Endothelial cell of umbilical vein (primary cell): ENCODE measurements around the gene PDLIM4. TPM values are rescaled to one million over a fixed set of nuclear protein-coding genes. Genes with fewer than 3 reads are reported as not detected.

Source experiments
- BruUV-seq: library from RNA; stranded (reverse); fragments of 400-500 nt; replicated peaks from 2 replicates; lab custom pipeline; 2021; lab: Mats Ljungman, UMichigan
- CTCF ChIA-PET: fragments of 300-600, 350-600 bp; sonication (Branson Sonifier 250); formaldehyde crosslinking; loops from one replicate; lab custom pipeline; 2021; ENCODE audit warnings: antibody characterized with exemption, inconsistent platforms; lab: Charles Lee
- POLR2A ChIA-PET: fragments of 300-600, 350-600 bp; sonication (Branson Sonifier 250); formaldehyde crosslinking; loops from one replicate; lab custom pipeline; 2021; ENCODE audit warnings: antibody characterized with exemption, inconsistent platforms; lab: Charles Lee
- DNase-seq: peaks from one replicate; pipeline ENCODE4 v3.0.0-alpha.2; 2011; ENCODE audit warnings: low read depth, low spot score
- FAIRE-seq: peaks from 2 replicates; lab custom pipeline; 2011; peaks lifted over from hg19 to GRCh38; lab: Jason Lieb, UNC
- H2AFZ ChIP-seq: 2 replicates; pipeline ENCODE4 v1.6.0; 2012; ENCODE audit warnings: low read depth, low read length, control low read depth, inconsistent platforms
- H3K27ac ChIP-seq: 2 replicates; pipeline ENCODE4 v1.5.1; 2011; ENCODE audit warnings: low read depth, mild to moderate bottlenecking, control low read depth, low read length, moderate library complexity; ENCODE audit not compliant: insufficient read depth
- H3K27me3 ChIP-seq, 2 experiments: 2 replicates each; pipeline versions ENCODE4 v1.6.0 to v1.6.1; 2011; ENCODE audit warnings: low read length in 2 of 2, mixed read lengths in 1 of 2; ENCODE audit not compliant: control insufficient read depth in 2 of 2, insufficient read depth in 2 of 2
- H3K36me3 ChIP-seq, 2 experiments: 2 replicates in 1 of 2; 3 replicates in 1 of 2; pipeline ENCODE4 v1.5.1; 2011; ENCODE audit warnings: low read length in 2 of 2, mild to moderate bottlenecking in 1 of 2, moderate library complexity in 1 of 2; ENCODE audit not compliant: control insufficient read depth in 2 of 2, insufficient read depth in 2 of 2; ENCODE audit errors: extremely low read depth in 1 of 2
- H3K4me1 ChIP-seq: 3 replicates; pipeline ENCODE4 v1.5.1; 2011; ENCODE audit warnings: mild to moderate bottlenecking, low read length; ENCODE audit not compliant: control insufficient read depth, insufficient read depth; ENCODE audit errors: extremely low read depth
- H3K4me2 ChIP-seq: 2 replicates; pipeline ENCODE4 v1.6.1; 2011; ENCODE audit warnings: low read length, control low read depth, mixed read lengths; ENCODE audit not compliant: insufficient read depth
- H3K4me3 ChIP-seq, 3 experiments: fragments of 200-600 bp in 1 of 3; sonication (generic), shearing (Covaris generic) in 1 of 3; replicated peaks in 1 of 3; 2 replicates each; pipeline ENCODE4 v1.5.1; 2011 to 2016; ENCODE audit warnings: control low read depth in 3 of 3, low read length in 3 of 3, mild to moderate bottlenecking in 2 of 3, inconsistent platforms in 1 of 3, low read depth in 1 of 3, moderate library complexity in 1 of 3; ENCODE audit not compliant: insufficient read depth in 1 of 3
- H3K79me2 ChIP-seq: 2 replicates; pipeline ENCODE4 v1.6.0; 2012; ENCODE audit warnings: low read length, inconsistent platforms; ENCODE audit not compliant: control insufficient read depth, insufficient read depth
- H3K9ac ChIP-seq: replicated peaks from 2 replicates; pipeline ENCODE3; 2011; ENCODE audit warnings: low read length, control low read depth; ENCODE audit not compliant: insufficient read depth; ENCODE audit errors: extremely low read depth
- H3K9me1 ChIP-seq: replicated peaks from 3 replicates; pipeline ENCODE4 v1.6.0; 2011; ENCODE audit warnings: mild to moderate bottlenecking, low read length; ENCODE audit not compliant: control insufficient read depth, insufficient read depth; ENCODE audit errors: extremely low read depth
- H3K9me3 ChIP-seq: replicated peaks from 2 replicates; pipeline ENCODE4 v1.5.1; 2012; ENCODE audit warnings: low read length, inconsistent platforms; ENCODE audit not compliant: control insufficient read depth, insufficient read depth
- H4K20me1 ChIP-seq: replicated peaks from 2 replicates; pipeline ENCODE3; 2011; ENCODE audit warnings: mild to moderate bottlenecking, low read length; ENCODE audit not compliant: control insufficient read depth, insufficient read depth; ENCODE audit errors: extremely low read depth
- EZH2 ChIP-seq: IDR thresholded peaks from 2 replicates; pipeline ENCODE4 v1.6.1; 2012; ENCODE audit warnings: borderline replicate concordance, low read depth, mild to moderate bottlenecking, moderate library complexity, low read length, inconsistent platforms; ENCODE audit not compliant: severe bottlenecking
- GATA2 ChIP-seq: IDR thresholded peaks from 2 replicates; pipeline ENCODE4 v1.7.0; 2011; ENCODE audit warnings: low read depth, mild to moderate bottlenecking, moderate library complexity, mixed read lengths, low read length; ENCODE audit not compliant: insufficient read length, insufficient read depth
- JUN ChIP-seq: IDR thresholded peaks from 2 replicates; pipeline ENCODE4 v1.6.1; 2011; ENCODE audit warnings: borderline replicate concordance, low read depth; ENCODE audit not compliant: insufficient read length, insufficient read depth
- MYC ChIP-seq: IDR thresholded peaks from one replicate; pipeline ENCODE4 v1.6.1; 2011; ENCODE audit warnings: mild to moderate bottlenecking, low read depth, low read length
- POLR2A ChIP-seq: IDR thresholded peaks from 2 replicates; pipeline ENCODE4 v1.6.1; 2012; ENCODE audit warnings: low read depth, mild to moderate bottlenecking, control low read depth, low read length
- POLR2AphosphoS5 ChIP-seq: IDR thresholded peaks from 2 replicates; pipeline ENCODE4 v1.6.1; 2012; ENCODE audit warnings: low read depth, mild to moderate bottlenecking, control low read depth, low read length, moderate library complexity; ENCODE audit not compliant: insufficient read depth
- dilution Hi-C: fragments of 300-500 bp; cut with MboI; formaldehyde crosslinking; loops from one replicate; pipeline ENCODE4 v1.15.0; 2019; ENCODE audit warnings: low sequenced_read_pairs; ENCODE audit not compliant: extremely low pct_ligation_motif_present
- intact Hi-C: fragments of 100-400 bp; cut with micrococcal nuclease; formaldehyde crosslinking; loops from one replicate; pipeline ENCODE4 v1.10.0; 2022
- polyA plus RNA-seq, 4 experiments: library from polyadenylated mRNA; depleted of rRNA in 3 of 4; stranded (reverse) in 3 of 4; unstranded in 1 of 4; fragments of >200 nt; gene quantifications; 2 replicates each; pipeline versions ENCODE4 v1.2.1 to v1.2.3, GENCODE V29; 2011 to 2012; ENCODE audit warnings: missing spikeins in 1 of 4
- total RNA-seq: library from RNA; stranded (reverse); gene quantifications from 2 replicates; pipeline ENCODE4 v1.2.3, GENCODE V29; 2021
- TF ChIP-seq, protein P1 (sequence below), 2 donors: IDR thresholded peaks; 1 replicate in 1 of 2; 2 replicates in 1 of 2; pipeline ENCODE4 v1.5.1; 2011; ENCODE audit warnings: low read length in 2 of 2, mild to moderate bottlenecking in 2 of 2, moderate library complexity in 2 of 2, control low read depth in 1 of 2, inconsistent platforms in 1 of 2, low read depth in 1 of 2; ENCODE audit not compliant: insufficient read depth in 1 of 2; ENCODE audit errors: extremely low read depth in 1 of 2
- TF ChIP-seq, protein P2 (sequence below): IDR thresholded peaks from 2 replicates; pipeline ENCODE4 v1.6.1; 2011; ENCODE audit not compliant: insufficient read depth, insufficient read length

The PDLIM4 gene
- total and polyA plus RNA-seq, 2 donors (not counting 3 experiments of a cell fraction or from before 2014, with no cell fraction given), result 65.7 to 112 TPM

DNA sequence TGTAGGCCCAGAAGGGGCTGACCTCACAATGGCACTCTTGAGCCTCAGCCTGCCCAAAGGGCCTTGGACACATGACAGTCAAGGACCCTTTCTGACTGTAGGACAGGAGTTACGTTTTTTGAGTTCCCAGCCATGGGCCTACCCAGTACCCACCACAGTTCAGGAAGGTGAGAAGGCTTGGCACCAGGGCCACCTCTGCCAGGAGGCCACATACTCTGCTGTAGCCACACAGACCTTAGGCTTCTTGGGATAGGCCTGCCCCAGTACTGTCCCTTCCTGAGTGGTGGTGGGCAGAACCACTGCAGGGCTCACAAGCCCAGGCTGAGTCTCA lies 12.8 kb downstream of the PDLIM4 start:
- Histone ChIP-seq H3K4me3 (no peak overlapping the region), H3K79me2 (no peaks in the 10 kb centered on the region), H3K4me2 (no peak overlapping the region), H3K4me1 (peaks cover 17% of the 10 kb centered on the region), H3K9me3 (no peaks in the 10 kb centered on the region), H3K9ac (no peak overlapping the region), H3K36me3 (peaks cover 5 to 29% of the 10 kb centered on the region in 2 experiments), H2AFZ (no peak overlapping the region), H3K27me3 (no peaks in the 10 kb centered on the region), H3K9me1 (no peaks in the 10 kb centered on the region), H3K27ac (no peak overlapping the region), H4K20me1 (no peaks in the 10 kb centered on the region)
- ChIA-PET POLR2A (no interaction called here), CTCF (interaction anchor here (1.6 to 1.8 kb wide), 2 partner anchors 24 to 32 kb away, joined by 4 to 6 read pairs; partner anchors contain the start of gene SLC22A4)
- dilution Hi-C loops (no loop called here), intact Hi-C loops (loop anchor here (5.0 kb wide), 1 partner anchor 33 kb away; no protein-coding TSS in a partner anchor)
- DNase-seq (no peak), FAIRE-seq (no peak)
- TF ChIP-seq, protein P1, sequence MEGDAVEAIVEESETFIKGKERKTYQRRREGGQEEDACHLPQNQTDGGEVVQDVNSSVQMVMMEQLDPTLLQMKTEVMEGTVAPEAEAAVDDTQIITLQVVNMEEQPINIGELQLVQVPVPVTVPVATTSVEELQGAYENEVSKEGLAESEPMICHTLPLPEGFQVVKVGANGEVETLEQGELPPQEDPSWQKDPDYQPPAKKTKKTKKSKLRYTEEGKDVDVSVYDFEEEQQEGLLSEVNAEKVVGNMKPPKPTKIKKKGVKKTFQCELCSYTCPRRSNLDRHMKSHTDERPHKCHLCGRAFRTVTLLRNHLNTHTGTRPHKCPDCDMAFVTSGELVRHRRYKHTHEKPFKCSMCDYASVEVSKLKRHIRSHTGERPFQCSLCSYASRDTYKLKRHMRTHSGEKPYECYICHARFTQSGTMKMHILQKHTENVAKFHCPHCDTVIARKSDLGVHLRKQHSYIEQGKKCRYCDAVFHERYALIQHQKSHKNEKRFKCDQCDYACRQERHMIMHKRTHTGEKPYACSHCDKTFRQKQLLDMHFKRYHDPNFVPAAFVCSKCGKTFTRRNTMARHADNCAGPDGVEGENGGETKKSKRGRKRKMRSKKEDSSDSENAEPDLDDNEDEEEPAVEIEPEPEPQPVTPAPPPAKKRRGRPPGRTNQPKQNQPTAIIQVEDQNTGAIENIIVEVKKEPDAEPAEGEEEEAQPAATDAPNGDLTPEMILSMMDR (IDR thresholded peaks at IDR 0.05; ENCODE audit: extremely low read depth in 1 of 2, insufficient read depth in 1 of 2, low read depth in 1 of 2, low read length in 2 of 2), result no peak
- TF ChIP-seq GATA2, result no peak
- TF ChIP-seq, protein P2, sequence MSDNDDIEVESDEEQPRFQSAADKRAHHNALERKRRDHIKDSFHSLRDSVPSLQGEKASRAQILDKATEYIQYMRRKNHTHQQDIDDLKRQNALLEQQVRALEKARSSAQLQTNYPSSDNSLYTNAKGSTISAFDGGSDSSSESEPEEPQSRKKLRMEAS, result no peak
- no peak for TF ChIP-seq EZH2
- no peak for TF ChIP-seq MYC
- no peak for TF ChIP-seq POLR2A
- TF ChIP-seq JUN, result no peak
- TF ChIP-seq POLR2AphosphoS5, result no peak
- BruUV-seq, result no TSS peak
